ENCODE data around the gene INO80B. TPM values are rescaled to one million over a fixed set of nuclear protein-coding genes. Genes with fewer than 3 reads are reported as not detected.

INO80B gene
- total RNA-seq, 4 donors from 2014 or later: 28.5 to 63.3 (median 48.0) TPM

- Histone ChIP-seq H3K27me3 (no peaks in the 10 kb centered on the region), H3K27ac (peak within 1 kb of the TSS; percentile 47 to 80), H3K9me3 (no peaks in the 10 kb centered on the region), H3K4me3 (peak within 1 kb of the TSS; percentile 39 to 61), H3K36me3 (no peaks in the 10 kb centered on the region), H3K4me1 (no peaks in the 10 kb centered on the region)
- peak; percentile 85 to 88 for DNase-seq
- intact Hi-C loops (cut with DNase I; ENCODE audit: low total_unique reads): no loop called here
- TF ChIP-seq CTCF (IDR thresholded peaks at IDR 0.05) (no peak), POLR2A (IDR thresholded peaks at IDR 0.05) (peak in 1 of 2 donors; percentile 76)
These were observed 33.5 kb upstream of the INO80B start, which contains the start of the genes C2orf81 and WDR54 for GRCh38 chr2:74421221-74421870. Gene C2orf81, minus strand, starts transcription at chr2:74421619. Its CDS starts 59 bp downstream, at chr2:74421560. Gene WDR54, plus strand, starts transcription at chr2:74421730. Its CDS starts 424 bp downstream, at chr2:74422154.

- TF ChIP-seq POLR2A (IDR thresholded peaks at IDR 0.05): no peak
- intact Hi-C loops (cut with DNase I; ENCODE audit: low total_unique reads): no loop called here
- H3K27ac ChIP-seq: no peak overlapping the region
These were observed 31.4 kb upstream of the INO80B start for GRCh38 chr2:74423231-74424095.

GRCh38 chr2:74424139-74424992, 30.5 kb upstream of the INO80B start:
- TF ChIP-seq CTCF (IDR thresholded peaks at IDR 0.05) (no peak), POLR2A (IDR thresholded peaks at IDR 0.05) (no peak)
- Histone ChIP-seq H3K4me1 (no peaks in the 10 kb centered on the region), H3K27ac (no peak overlapping the region), H3K9me3 (no peaks in the 10 kb centered on the region), H3K36me3 (no peaks in the 10 kb centered on the region), H3K4me3 (no peak overlapping the region), H3K27me3 (no peaks in the 10 kb centered on the region)
- DNase-seq: peak in 1 of 2 donors; percentile 2
- intact Hi-C loops (cut with DNase I; ENCODE audit: low total_unique reads): no loop called here

More at GRCh38 chr2:74423231-74424095, 31.4 kb upstream of the INO80B start:
- Histone ChIP-seq H3K4me1 (no peaks in the 10 kb centered on the region), H3K36me3 (no peaks in the 10 kb centered on the region), H3K4me3 (no peak overlapping the region), H3K27me3 (no peaks in the 10 kb centered on the region), H3K9me3 (no peaks in the 10 kb centered on the region)
- no peak for DNase-seq

GRCh38 chr2:74424995-74425406, 29.9 kb upstream of the INO80B start:
- intact Hi-C loops (cut with DNase I; ENCODE audit: low total_unique reads): no loop called here

More at GRCh38 chr2:74424995-74425406, 29.9 kb upstream of the INO80B start:
- H3K36me3 ChIP-seq: no peaks in the 10 kb centered on the region
- no peaks in the 10 kb centered on the region for H3K9me3 ChIP-seq
- no peaks in the 10 kb centered on the region for H3K27me3 ChIP-seq
- no peak for DNase-seq
- no peak overlapping the region for H3K4me3 ChIP-seq
- H3K27ac ChIP-seq: no peak overlapping the region
- TF ChIP-seq POLR2A (IDR thresholded peaks at IDR 0.05) (no peak), CTCF (IDR thresholded peaks at IDR 0.05) (no peak)
- no peaks in the 10 kb centered on the region for H3K4me1 ChIP-seq

Measured in uterus (tissue), 4 donors.